Right renal pelvis (tissue), 4 donors: ENCODE data around the gene UROS. TPM values are rescaled to one million over a fixed set of nuclear protein-coding genes. Genes with fewer than 3 reads are reported as not detected.
A peak's percentile ranks its signal among the peaks of the same experiment; 100 is the strongest.

ENCODE experiments used
- DNase-seq, 4 donors: peaks; one replicate each; pipeline ENCODE4 v3.0.0-alpha.2; 2013; ENCODE audit warnings: low read depth in 4 of 4, low spot score in 3 of 4, missing footprints in 1 of 4
- polyA plus RNA-seq, 4 donors: library from polyadenylated mRNA; unstranded; fragments of 120-200 nt; gene quantifications; one replicate each; pipeline ENCODE4 v1.2.1, GENCODE V29; 2013; ENCODE audit not compliant: insufficient read length in 4 of 4

The UROS gene
- polyA plus RNA-seq: 10 to 100 TPM; 51.6 to 61.9 (median 58.3) TPM

DNA sequence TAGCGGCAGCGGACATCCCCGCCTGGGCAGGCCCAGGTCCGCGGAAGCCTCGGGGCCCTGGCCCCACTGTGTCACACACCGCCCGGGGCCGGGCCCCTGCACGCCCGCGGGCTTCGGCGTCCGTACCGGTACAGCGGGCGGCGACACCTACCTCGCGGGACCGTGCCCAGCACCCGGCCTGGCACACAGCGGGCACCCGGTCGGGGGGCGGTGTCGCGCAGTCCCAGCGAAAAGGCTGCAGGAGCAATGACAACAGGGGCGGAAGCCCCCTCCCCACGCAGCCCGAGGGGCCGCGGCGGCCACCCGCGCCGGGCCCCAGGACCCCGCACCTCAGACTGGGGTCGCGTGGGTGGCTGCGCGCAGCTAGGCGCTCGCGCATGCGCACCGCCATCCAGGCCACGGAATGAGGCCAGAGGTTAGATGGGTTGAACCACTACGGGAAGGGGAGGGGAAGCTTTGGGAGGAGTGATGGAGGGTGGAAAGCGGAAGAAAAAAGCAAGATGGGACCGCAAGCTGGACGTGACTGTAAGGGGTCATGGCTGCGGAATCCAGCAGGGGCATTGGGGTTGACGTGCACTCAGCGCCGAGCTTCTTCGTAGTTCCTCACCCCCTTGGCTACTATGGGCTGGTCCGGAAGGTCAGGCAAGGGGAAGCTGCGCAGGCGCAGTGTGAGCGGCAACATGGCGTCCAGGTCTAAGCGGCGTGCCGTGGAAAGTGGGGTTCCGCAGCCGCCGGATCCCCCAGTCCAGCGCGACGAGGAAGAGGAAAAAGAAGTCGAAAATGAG, at the start of gene UROS, which contains the start of gene BCCIP:
UROS (minus strand) TSS at position 381 of the 785 bp plus-strand sequence. CDS start 6,759 bp downstream, outside the sequence.
BCCIP (plus strand) TSS at position 669 of the 785 bp plus-strand sequence; CDS start at position 681, 12 bp downstream.
- DNase-seq: peak; percentile 83 to 96 (median 86)

DNA sequence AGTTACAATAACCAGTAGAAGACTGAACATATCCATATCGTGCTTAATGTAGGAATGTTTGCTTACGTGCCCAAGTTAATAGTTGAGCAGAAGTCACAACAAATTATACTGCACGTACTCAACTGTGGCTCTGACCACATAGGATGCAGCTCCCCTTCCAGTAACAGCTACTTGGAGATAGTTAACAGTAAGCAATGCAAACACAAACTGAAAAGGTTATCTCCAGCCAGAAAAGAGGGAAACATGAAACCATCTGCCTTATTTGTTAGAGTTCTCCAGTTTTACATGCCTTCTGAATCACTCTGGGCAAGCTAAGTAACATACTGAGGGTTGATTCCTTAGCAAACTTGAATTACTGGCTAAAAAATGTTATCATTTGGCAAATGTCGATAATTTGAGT, 48.3 kb upstream of the UROS start:
- DNase-seq: no peak

DNA sequence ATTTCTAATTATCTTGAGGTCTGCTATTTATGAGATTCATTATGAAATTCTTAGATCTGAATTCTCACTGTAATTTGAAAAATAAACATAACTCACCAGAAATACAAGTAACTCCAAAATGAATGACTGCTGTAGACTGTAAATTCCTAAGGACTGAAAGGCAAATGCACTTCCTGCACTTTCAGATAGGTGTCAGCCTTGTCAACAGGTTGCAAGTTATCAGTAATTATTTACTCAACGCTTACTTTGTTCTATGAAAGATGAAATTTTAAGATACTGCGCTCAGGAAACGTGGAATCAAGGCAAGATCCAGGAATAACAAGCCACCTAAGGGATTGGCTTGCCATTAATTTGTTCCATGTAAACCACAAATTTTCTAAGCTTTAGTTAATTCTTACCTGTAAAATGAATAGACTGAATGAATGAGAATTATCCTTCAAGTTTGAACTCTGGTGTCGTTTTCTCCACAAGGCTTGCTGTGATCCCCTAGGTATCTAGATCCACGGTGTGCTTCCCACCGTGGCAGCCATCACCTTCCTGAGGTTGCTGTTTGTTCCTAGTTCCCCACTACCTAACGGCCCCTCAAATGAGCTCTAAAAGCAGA, 45.4 kb upstream of the UROS start:
- no peak for DNase-seq

DNA sequence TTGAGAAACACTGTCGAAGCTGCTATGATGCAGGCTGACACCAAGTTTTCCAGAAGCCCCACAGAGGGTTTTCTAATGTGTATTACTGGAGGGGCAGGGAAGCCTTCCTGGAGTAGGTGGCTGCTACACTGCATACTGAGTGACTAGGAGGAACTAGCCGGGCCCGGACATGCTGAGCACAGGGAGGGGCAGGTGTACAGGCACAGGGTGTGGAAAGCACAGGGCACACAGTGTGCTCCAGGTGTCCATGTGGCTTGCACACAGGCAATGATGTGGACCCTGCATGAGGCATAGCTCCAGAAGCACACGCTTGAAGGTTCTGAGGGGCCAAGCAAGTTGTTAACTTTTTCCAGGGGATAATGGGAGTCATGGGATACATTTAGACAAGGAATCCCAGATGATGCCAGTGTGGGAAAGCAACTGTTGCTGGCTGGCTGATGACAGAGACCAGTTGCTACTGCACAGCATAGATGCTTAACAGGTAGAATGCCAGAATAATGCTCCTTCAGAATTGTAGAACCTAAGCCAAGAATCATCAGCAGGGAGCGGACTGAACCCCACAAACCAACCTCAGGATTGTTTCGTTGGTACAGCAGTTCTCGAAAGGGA, 43.5 kb upstream of the UROS start:
- no peak for DNase-seq

DNA sequence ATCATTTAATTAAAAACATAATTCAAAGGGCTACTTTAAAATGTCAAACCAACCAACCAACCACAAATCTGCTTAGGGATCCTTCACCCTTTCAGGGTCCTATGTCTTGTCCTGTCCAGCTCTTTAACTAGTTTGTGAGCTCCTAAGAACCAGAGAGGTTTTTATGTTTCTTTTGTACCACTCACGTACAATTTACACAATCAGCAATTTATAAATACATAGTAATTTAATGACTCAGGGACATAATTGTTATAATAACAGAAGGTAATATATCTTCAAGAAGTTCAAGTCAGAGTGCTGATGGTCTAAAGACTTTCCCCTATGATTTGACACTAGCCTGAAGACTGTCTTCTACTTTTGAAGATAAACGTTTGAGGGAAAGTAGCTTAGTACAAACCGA, 42.1 kb upstream of the UROS start:
- DNase-seq: no peak

DNA sequence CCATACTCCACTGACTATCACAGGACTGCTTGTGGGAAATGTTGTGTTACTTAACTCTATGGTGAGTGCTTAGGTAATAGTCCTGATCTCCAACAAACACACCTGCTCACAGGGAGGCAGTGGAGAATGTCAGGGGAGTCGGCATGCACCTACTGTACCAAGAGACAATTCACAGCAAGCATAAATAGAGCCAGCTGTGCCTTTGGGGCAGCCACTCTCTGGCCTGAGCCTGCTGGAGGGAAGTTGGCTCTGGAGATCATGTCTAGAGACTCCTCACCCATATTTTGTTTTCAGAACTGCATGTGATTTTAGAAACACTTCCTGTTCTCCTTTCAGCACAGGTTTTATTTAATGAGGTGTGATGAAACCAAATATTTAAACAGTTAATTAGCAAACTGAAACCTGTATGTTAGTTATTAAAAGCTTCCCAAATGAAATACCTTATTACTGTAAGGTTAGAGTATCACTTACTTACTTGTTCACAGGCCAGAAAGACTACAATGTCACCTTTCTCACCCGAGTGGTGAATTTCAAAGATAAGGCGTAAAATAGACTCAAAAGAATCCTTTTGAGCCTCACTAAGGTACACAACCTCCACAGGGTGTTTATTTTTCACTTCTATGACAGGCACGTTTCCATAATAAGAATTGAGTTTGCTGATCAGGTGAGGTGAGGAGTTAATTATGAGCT, 36.2 kb upstream of the UROS start:
- no peak for DNase-seq

DNA sequence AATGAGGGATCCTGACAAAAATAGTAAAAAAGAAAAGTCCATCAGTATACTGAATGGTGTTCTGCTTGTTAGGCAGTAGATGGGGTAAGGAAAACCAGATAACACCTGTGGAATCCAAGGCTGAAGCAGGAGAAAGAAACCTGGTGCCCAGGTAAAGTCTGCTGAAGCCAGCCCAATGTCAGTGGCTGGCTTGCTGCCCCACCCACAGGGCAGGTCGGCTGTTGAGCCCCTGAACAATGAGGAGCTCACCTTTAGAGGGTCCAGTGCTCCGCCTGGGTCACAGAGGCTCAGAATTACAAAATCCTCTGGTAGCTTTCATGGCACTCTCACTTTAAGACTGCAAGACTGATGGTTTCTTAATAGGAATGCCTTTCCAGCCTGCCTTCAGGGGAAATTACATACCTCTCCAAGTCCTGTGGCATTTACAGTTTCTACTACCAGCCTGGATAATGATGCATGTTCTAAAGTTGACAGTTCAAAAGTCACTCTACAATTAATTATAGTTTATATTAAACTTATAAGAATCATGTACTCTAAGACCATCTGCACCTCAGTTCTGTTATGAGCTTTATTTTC, 34.2 kb upstream of the UROS start:
- DNase-seq: no peak

DNA sequence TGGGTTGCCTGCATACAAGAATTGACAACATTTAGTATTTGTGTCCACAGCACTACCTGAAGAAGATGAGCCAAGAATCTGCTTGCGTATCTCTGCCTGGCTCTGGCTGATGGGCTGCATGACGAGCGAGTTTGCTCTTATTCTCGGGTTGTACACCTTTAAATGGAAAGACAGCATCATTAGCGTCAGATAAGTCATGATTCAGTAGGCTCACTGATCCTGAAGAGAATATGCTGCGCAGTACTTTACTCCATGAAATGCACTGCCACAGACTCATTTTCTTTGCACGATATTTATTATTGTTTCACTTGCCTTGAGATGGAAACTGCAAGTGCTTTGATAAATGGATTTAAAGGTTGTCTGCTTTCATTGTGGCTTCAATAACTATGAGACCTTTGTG, 29.4 kb upstream of the UROS start:
- no peak for DNase-seq

DNA sequence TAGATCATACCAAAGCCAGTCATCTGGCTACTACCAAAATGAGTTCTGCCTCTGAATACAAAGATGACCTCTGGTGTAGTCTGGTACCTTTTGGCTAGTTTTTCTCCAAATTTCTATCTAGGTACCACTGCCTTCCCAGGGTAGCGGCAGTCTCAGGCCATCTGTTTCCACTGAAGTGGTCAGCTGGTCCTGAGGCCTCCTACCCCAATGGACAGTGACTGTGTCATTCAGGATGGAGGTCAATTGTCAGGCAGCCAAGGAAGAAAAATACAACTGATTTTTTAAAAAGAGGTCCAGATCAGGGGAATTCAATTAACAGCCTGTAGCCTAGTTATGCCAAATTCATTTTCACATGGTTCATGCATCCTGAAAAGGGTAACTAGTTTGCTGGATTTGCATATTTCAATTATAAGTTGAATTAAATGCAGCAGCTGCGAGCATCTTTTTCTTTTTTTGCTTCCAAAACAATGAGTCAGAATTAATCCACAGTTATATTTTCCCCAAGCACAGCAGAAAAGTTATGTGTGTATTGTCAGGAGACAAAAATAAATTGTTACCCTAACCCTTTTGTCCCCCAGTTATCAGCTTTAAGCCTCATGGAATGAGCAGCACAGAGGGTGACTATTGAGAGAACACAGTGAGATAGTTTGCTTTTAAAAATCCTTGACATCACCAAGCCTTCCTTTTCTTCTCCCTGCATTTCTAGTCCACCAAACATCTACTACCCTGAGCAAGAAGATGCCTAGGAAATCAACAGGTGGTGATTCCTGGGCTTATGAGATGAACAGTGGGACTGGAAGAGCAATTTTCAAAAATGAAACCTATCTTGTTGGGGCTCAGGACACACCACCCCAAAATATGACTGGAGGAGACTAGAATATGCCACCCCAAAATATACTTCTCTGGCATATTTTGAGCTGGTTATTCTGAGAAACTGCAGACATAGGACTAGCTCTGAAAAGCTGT, 28.0 kb upstream of the UROS start:
- DNase-seq: no peak

DNA sequence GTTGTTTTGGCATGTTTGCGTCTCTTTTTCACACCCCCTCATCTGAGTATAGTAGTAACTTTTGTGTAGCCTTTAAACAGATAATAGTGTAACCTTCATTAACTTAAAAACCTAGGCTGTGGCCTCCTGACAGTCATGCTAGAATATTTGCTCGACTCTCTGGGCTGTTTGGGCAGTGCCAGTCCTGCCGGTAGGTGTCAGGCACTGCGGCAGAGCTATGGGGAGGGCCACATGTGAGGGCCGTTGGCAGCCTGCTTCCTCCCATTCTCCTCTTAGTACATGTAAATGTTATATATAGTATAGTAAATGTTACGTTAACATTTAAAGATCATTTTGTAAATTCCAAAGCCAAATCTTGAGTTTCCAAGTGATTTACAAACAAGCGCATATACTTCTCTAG, 26.4 kb upstream of the UROS start:
- no peak for DNase-seq

DNA sequence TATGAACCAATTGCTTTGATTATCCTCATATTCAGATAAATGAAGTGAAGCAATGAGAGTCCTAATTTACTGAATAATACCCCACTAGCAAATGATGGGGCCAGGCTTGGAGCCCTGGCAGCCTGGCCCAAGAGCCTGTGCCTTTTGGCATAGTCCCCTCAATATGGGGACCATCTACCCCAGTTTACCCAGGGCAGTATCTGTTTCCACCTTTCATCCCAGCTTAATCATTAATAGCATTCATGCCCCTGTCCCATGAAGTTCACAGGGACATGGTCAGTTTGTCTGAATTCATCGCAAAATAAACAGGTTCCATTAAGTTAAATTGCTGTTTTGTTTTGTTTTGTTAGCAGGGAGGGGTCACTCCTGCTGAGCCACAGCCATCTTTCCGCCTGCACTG, 25.8 kb upstream of the UROS start:
- no peak for DNase-seq

DNA sequence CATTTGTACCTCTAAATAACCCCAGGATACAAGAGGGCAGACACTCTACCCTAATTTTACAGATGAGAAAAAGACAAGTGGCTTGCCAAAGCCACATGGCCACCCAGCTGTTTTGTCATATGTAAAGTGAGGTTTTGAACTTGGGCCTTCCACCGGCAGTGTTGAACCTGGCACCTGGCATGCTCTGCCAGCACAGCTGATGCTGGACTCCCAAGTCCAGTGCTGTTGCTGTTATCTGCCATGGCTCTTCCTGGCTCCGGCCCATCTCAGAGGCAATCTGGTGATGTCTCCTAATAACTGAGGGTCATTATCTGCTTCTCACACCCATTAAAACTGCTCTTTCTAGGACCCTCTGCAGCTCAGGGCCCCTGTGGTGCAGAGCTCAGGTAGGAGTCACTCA, 25.3 kb upstream of the UROS start:
- no peak for DNase-seq

DNA sequence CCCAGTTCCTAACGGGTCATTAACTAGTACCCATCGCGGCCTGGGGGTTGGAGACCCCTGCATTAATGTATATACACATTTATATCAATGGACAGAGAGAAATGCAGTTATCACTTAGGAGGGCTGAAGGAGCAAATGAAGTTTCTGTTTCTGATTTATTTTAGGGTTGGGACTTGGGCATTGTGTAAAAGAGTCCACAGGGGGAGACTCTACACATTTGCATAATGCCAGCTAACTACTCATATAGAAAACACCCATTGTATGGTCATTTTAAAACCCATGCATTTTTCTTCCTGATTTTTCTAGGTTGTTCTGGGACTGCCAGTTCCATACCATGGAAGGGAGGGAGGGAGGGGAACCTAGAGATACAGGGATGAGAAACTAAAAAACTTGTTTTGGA, 23.8 kb upstream of the UROS start:
- DNase-seq: no peak

DNA sequence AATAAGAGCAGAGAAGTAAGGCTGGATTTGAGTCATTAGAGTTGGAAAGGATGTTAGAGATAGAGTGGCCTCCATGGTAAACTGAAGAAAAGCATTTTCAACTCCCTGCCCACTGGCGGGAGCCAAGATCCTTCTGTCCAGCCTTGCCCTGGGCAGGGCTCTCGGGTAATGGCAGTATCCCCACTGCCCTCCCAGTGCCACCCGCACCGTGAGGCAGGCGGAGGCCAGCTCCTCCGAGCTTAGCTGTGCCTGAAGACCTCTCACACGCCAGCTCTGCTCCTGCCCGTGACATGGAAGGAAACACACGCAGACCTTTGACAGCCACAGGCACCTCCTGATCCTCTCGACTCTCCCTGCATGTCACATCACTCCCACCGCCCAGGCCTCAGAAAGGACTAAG, 22.6 kb upstream of the UROS start:
- no peak for DNase-seq

DNA sequence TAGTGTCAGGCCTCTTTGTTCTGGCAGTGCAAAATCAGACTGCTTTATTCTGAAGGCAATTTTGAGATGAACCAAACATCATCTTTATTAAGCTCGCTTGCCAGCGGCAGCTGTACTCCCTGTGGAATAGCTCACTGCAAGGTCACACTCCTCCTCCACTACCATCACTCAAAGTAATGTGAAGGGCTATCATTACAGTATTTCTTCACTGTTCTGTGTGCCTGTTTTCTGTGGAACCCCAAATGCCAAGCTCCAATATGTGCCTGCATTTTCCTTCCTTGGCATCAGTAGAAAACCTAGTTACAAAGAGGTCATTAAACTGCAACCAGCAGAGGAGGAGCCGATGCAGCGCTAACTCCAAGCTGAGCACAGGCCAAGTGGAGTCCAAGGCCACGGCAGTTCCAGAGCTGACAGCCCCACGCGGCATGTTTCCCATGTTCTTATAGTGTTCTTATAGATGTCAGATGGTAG, 21.7 kb upstream of the UROS start:
- DNase-seq: no peak

DNA sequence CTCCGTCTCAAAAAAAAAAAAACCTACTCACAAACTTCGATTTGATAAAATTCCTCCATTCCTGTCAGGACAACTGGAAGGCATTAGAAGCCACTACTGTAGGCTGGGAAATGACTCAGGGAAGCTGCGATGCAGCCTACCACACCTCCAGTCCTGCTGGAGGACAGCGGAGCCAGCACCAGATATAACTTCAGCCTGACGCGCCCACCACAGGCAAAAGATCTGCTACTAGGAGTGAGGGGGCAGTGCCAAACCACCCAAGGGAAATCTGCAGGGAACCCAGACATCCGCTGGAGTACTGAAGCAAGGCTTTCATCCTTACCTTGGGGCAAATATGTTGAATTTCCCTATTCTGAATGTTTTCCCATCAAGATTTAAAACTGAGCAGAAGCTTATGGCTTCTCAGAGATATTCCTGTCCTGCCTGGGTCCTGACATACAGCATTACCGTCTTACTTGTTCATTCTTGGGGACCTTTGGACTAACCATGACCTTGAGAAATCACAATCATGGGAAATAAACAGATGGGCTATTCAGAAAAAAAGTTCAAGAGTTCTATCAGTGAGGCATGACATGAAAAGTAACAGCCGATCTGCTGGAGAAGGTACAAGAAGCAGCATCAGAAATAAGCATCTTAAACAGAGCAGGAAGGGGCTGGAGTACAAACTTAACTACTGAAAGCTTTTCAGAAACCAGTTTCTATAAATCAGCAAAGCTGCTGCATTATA, 20.7 kb upstream of the UROS start:
- no peak for DNase-seq

DNA sequence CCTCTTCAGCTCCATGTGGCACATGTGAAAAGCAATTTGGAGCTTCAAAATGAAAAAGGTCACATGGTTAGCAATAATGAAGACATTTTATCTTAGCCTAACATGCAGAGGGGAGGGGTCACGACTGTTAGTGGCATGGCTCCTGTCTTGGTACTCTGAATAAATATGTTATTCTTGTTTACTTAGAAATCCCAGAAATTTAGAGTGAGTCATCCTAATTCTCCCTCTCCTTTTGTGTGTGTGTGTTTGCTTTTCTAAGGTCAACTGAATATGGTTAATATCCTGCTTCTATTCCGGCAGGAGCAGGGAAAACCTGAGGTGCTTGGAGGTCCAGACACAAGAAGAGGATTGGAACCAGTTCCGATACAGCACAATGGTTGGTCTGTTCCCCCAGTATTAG, 17.9 kb upstream of the UROS start:
- no peak for DNase-seq

DNA sequence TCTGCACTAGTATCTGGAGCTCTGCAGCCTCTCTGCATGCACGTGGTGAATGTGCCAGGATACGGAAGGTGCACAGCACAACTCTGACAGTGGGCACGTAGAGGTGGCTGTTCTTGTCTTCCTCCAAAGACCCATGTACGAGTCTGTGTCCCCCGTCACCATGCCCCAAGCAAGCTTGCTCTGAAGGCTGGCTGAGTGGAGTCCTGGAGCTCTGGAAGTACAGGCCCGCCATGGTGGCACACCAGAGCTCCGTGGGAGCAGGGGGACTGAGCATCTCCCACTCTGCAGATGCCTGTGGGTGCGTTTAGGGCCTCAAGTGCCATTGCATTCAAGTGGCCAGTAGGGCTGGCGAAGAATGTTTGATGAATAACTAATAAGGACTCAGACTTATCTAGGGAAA, 17.3 kb upstream of the UROS start:
- no peak for DNase-seq
